GM12801 (cell line): ENCODE data around the gene DPP3.

Experiments used
- TF ChIP-seq, protein P1 (sequence below): IDR thresholded peaks from one replicate; pipeline ENCODE4 v1.5.1; 2011; ENCODE audit warnings: control low read depth; ENCODE audit not compliant: insufficient read length; ENCODE audit errors: extremely low read depth

The DPP3 gene, protein sequence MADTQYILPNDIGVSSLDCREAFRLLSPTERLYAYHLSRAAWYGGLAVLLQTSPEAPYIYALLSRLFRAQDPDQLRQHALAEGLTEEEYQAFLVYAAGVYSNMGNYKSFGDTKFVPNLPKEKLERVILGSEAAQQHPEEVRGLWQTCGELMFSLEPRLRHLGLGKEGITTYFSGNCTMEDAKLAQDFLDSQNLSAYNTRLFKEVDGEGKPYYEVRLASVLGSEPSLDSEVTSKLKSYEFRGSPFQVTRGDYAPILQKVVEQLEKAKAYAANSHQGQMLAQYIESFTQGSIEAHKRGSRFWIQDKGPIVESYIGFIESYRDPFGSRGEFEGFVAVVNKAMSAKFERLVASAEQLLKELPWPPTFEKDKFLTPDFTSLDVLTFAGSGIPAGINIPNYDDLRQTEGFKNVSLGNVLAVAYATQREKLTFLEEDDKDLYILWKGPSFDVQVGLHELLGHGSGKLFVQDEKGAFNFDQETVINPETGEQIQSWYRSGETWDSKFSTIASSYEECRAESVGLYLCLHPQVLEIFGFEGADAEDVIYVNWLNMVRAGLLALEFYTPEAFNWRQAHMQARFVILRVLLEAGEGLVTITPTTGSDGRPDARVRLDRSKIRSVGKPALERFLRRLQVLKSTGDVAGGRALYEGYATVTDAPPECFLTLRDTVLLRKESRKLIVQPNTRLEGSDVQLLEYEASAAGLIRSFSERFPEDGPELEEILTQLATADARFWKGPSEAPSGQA

GRCh38 chr11:66480117-66480938, at the start of gene DPP3:
DPP3 (plus strand) TSS chr11:66480434; CDS start chr11:66482201, 1,767 bp downstream.
- TF ChIP-seq, protein P1, sequence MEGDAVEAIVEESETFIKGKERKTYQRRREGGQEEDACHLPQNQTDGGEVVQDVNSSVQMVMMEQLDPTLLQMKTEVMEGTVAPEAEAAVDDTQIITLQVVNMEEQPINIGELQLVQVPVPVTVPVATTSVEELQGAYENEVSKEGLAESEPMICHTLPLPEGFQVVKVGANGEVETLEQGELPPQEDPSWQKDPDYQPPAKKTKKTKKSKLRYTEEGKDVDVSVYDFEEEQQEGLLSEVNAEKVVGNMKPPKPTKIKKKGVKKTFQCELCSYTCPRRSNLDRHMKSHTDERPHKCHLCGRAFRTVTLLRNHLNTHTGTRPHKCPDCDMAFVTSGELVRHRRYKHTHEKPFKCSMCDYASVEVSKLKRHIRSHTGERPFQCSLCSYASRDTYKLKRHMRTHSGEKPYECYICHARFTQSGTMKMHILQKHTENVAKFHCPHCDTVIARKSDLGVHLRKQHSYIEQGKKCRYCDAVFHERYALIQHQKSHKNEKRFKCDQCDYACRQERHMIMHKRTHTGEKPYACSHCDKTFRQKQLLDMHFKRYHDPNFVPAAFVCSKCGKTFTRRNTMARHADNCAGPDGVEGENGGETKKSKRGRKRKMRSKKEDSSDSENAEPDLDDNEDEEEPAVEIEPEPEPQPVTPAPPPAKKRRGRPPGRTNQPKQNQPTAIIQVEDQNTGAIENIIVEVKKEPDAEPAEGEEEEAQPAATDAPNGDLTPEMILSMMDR: no peak

GRCh38 chr11:66432597-66432996, 47.6 kb upstream of the DPP3 start:
- TF ChIP-seq, protein P1: no peak

DNA sequence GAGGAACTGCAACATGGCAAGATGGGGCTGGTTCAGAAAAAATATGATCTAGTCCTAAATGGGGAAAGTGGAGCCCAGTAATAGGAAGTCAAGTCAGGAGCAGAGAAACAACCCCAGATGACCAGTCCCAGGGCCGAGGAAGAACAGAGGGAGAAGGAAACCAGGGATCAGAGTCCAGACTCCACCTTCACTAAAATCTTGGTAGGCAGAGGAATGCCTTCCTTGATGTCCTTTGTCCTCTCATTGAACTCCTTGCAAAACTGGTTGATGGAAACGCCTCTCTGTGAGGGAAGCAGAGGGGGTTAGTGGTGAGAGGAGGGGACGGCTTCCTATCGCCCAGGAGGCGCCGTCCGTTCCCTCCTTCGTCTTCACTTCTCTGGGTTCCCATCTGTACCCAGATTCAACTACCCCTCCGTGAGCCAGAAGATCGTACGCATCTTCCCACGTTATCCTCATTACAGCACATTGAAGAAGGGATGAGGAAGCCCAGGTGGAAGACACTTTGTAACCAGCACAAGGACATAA, 42.2 kb upstream of the DPP3 start:
- TF ChIP-seq, protein P1: no peak

GRCh38 chr11:66438504-66439466, 41.4 kb upstream of the DPP3 start, which contains the start of gene MRPL11:
MRPL11 (minus strand) TSS chr11:66438848; CDS start chr11:66438754, 94 bp downstream.
- TF ChIP-seq, protein P1: peak; percentile 70

- TF ChIP-seq, protein P1: no peak
Measured at GRCh38 chr11:66443602-66444001, 36.6 kb upstream of the DPP3 start.

- TF ChIP-seq, protein P1: no peak
Measured at GRCh38 chr11:66447012-66447411, 33.2 kb upstream of the DPP3 start.
